ENCODE data around the gene SLC7A8.

Gene SLC7A8

GRCh38 chr14:23158779-23159178 lies 24.7 kb downstream of the SLC7A8 start:
- DNase-seq (ENCODE audit: low read depth, low spot score), result no peak

- no peak for DNase-seq (ENCODE audit: low read depth, low spot score)
Observed at GRCh38 chr14:23154964-23155587, 28.4 kb downstream of the SLC7A8 start.

DNA sequence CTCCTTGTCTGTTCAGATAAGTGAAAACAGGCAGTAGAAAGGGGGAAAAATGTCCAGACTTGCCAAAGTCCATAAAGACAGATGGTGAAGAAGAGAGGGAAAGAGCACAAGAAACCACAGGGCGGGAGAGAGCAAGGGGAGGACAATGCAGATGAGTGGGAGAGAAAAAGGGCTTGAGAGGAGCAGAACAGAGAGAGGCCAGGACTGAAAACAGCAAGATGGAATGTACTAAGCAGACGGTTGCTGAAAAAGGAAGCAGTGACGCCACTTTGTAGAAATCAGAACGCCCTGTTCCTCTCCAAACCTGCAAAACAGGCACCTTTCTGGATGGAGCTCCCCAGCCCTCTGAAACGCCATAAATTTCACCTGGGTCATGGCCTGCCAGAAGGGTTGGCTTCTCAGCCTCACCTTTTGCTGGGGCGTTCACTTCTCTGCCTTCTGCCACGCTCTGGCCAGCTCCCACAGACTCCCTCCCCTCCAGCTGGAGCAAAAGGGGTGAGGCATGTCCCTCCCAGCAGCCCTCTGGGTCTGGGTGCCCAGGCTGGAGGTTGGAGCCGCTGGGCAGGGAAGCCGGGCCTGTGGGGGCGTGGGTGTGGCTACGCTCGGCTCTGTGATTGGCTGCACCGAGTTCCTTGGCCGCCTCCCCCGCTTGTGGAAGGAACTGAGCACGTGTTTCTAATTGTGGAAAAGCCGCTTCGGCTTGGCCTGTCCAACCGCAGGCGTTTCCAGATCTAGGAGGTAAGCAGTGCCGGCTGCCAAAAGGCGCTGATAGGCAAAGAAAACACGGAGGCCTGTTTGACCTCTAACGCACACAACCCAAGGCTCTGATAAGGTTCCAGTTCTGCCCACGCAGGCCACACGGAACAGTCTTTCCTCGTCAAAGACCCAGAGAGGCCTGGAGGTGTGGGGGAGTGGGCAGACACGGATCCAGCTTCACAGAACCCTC lies 29.3 kb downstream of the SLC7A8 start:
- DNase-seq (ENCODE audit: low read depth, low spot score), result no peak

GRCh38 chr14:23151342-23151741 lies 32.1 kb downstream of the SLC7A8 start:
- DNase-seq (ENCODE audit: low read depth, low spot score), result no peak

- DNase-seq (ENCODE audit: low read depth, low spot score), result no peak
Observed at GRCh38 chr14:23149745-23150144, 33.7 kb downstream of the SLC7A8 start.

DNA sequence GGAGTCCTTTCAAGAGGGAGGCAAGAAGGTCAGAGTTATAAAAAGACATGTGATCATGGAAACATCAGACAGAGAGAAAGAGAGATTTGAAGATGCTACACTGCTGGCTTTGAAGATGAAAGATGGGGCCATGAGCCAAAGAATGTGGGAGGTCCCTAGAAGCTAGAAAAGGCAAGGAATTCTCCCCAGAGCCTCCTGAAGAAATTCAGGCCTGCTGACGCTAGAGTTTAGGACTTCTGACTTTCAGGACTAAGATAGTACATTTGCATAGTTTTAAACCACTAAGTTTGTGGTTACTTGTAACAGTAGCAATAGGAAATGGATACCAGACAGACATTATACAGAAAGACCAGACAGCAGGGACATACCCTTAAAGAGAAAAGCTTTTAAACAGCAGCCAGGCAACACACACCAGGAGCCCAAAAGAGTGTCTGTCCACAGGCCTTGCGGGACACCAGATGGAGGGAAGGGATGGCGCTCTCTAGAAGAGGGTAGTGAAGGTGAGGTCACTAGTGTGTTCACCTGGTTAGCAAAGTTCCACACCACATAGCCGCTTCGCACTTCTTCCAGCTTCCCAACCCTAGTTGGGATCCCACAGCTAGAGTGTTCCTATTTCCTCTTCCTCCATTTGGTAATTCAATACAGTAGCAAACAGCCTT lies 34.7 kb downstream of the SLC7A8 start:
- DNase-seq (ENCODE audit: low read depth, low spot score), result no peak

- no peak for DNase-seq (ENCODE audit: low read depth, low spot score)
Observed at GRCh38 chr14:23147676-23148075, 35.8 kb downstream of the SLC7A8 start.

GRCh38 chr14:23146980-23147379 lies 36.5 kb downstream of the SLC7A8 start:
- no peak for DNase-seq (ENCODE audit: low read depth, low spot score)

GRCh38 chr14:23146351-23146910 lies 37.0 kb downstream of the SLC7A8 start:
- DNase-seq (ENCODE audit: low read depth, low spot score), result no peak

GRCh38 chr14:23145794-23146350 lies 37.6 kb downstream of the SLC7A8 start:
- no peak for DNase-seq (ENCODE audit: low read depth, low spot score)

DNA sequence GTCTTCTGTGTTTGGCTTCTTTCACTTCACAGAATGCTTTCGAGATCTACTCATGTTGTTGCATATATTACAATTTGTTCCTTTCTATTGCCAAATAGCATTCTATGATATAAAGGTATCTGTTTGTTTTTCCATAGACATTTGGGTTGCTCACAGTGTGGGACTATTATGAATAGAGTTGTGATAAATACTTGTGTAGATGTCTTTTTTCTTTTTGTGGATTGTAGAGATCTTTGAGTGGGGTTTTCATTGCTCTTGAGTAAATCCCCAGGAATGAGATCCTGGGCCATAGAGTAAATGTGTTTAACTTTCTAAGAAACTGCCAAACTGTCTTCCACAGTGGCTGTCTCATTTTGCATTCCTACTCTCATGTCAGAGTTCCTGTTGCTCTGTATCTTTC lies 39.5 kb downstream of the SLC7A8 start:
- no peak for DNase-seq (ENCODE audit: low read depth, low spot score)

DNA sequence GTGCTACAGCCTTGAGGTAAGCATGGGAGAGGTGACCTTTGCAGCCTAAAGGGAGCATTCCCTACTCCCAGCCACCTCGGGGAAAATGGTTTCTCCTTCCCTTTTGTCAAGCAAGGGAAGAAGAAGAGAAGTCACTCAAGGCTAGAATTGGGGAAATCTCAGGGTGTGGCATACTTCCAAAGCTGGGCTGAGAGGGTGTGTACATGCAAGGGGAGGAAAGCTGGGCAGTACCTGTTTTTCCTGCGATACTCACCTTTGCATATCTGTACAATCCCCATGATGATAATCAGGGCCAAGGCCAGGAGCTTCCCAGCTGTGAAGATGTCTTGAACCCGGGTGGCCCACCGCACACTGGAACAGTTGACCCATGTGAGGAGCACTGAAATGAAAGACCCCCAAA lies 40.6 kb downstream of the SLC7A8 start:
- DNase-seq (ENCODE audit: low read depth, low spot score), result no peak

DNA sequence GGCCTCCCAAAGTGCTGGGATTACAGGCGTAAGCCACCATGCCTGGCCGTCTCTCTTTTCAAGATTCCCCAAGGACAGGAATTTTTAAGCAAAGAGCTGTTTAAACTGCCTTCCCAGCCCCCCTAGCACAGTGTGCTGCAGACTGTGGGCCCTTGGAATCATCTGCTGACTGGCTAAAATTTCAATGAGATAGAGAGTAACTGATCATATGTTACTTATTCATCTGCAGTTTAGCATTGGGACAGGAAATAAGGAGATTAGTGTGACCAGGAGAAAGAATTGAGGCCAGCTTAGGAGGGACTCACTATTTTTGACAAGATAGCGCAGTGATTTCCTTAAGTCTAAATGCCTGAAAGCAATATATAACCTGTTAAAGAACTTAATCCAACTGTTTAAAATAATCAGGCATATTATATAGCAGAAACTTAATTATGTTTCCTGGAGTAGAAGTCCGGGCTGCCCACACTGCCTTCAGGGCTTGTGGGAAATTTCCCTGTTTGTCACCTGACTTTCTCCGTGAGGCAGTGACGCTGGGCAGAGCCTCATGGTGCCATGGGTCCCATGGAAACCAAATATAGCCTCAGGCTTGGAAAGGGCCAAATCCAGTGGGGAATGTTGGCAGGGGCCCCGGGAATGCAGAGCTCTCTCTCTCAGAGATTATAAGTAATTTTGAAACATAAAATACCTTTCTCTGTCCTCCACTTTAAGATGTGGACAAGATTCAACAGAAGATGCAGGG lies 41.6 kb downstream of the SLC7A8 start:
- no peak for DNase-seq (ENCODE audit: low read depth, low spot score)

- DNase-seq (ENCODE audit: low read depth, low spot score), result no peak
Observed at GRCh38 chr14:23140371-23140770, 43.1 kb downstream of the SLC7A8 start.

DNA sequence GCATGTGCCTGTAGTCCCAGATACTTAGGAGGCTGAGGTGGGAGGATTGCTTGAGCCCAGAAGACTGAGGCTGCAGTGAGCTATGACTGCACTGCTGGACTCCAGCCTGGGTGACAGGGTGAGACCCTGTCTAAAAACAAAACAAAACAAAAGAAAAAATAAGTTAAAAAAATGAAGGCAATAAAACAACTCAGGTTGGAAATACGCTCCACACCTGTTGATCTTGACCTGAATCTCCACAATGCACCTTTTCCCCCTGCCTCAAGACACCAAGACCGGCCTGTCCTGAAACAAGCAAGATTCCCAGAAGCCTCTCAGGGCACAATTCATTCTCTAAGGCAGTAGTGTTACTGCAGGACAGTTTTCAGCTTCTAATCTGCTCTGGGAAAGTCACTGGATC lies 43.6 kb downstream of the SLC7A8 start:
- DNase-seq (ENCODE audit: low read depth, low spot score), result no peak

DNA sequence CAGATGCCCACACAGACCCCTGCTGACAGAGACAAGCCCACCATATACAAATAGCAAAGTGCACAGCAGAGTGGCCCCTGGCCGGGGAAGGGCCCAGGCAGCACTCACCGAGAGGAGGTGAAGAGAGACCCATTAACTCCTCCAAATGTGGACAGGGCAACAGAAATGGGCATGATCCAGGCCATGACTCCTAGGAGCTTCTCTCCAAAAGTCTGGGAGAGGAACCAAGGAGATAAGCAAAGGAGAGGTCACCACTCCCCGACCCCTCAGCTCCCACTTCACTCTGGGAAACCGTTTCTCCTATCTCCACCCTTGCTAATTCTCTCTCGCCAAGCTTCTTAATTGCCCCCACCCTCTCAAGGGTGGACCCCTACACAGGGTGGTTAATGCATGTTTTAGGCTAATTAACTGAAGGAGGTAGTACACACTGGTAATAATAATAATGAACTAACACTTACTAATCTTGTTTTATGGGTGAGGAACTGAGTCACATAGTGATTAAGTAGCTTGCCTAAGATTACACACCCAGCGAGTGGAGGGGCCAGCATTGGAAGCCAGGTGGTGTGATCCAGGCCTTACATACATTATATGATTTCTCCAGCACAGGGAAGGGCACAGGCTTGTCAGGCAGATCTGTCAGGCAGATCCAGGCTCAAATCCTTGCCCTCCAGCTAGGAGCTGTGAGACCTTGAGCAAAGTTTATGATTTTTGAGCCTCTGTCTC lies 45.5 kb downstream of the SLC7A8 start:
- no peak for DNase-seq (ENCODE audit: low read depth, low spot score)

DNA sequence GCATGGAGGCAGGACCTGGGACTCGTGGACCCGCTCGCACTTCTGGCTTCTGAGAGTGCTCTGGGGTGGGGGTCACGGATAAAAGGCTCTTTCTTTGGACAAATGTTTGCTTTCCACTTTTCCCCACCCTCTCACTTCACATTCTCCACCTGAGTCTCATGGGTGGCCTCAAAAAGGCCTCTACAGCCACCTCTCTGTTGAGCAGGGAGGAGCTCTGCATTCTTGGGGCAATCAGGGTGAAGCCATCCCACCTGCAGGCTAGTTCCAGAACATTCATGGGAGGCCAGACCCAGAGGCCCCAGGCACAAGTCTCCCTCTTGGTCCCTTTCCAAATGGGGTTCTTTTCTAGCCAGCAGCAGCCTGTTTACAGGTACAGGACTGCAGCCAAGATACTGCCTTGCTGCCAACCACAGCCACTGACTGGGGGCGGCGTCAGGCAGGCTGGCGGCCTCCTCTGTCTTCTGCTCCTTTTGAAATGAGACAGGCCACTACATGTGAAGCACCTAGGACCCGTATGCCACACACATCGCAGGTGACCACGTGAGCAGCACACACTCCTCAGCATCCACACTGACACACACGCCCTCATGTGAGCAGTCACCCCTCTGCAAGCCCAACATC lies 46.2 kb downstream of the SLC7A8 start:
- no peak for DNase-seq (ENCODE audit: low read depth, low spot score)

DNA sequence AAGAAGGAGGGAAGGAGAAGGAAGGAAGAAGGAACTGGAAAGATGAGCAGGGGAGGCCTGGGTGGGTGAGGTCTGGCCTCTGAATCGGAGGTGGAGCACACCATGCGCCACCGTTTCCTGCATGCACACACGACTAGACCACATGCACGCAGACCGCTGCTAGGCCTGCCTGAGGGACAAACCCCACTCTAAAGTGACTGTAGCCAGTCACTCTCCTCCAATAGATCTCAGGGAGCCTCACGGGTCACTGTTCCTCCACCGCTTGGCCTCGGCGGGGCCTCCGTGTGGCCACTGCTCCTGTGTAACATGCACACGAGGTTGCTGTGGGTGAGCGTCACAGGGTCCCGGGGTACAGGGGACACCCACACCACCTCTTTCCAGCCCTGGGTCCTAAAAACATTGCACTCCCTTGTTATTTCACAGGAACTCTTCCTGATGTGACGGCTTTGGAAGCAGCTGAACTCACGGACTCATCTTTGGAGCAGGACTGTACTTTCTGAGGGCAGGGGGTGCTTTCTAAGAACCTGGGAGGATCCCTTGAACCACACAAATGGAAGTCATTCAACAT lies 46.8 kb downstream of the SLC7A8 start:
- DNase-seq (ENCODE audit: low read depth, low spot score), result no peak

DNA sequence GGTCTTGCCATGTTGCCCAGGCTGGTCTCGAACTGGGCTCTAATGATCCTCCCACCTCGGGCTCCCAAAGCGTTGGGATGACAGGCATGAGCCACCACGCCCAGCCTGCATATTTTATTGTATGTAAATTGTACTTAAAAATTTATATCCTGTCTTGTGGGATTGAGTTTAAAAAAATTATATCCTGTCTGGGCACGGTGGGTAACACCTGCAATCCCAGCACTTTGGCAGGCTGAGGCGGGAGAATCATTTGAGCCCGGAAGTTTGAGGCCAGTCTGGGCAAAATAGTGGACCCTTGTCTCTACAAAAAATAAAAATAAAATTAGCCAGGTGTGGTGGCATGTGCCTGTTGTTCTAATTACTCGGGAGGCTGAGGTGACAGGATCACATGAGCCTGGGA lies 50.5 kb downstream of the SLC7A8 start:
- DNase-seq (ENCODE audit: low read depth, low spot score), result no peak

DNA sequence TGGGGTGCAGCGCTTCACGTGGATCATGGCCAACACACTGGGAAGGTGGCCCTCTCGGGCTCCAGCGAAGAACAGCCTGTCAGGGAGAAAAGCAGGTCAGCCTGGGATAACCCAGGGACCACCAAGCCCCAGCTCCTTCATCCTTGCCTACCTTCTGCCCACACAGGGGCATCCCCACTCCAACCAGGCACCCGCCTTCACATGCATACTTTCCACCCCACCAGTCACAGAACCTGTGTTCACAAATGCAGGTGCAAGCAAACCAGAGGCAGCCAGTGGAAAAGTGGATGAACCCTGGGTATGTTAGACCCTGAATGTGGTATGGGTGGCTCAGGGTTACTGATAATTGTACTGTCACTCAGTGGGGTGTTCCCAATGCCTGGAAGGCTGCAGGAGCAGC lies 52.0 kb downstream of the SLC7A8 start:
- no peak for DNase-seq (ENCODE audit: low read depth, low spot score)

Data from activated CD4-positive, CD25-positive, alpha-beta regulatory T cell treated with anti-CD3 and anti-CD28 coated beads, Interleukin-2, amount 50 U/mL, for 16 hours (primary cell).